GM12878 (cell line): Measurements from ENCODE around the gene C16orf92. TPM values are rescaled to one million over a fixed set of nuclear protein-coding genes. Genes with fewer than 3 reads are reported as not detected.

Experiments
- ATAC-seq: fragments of 200-7000 bp; cut with Tn5 transposase; 3 replicates; pipeline ENCODE4 v1.9.1; 2020; ENCODE audit warnings: mild to moderate bottlenecking, moderate library complexity
- BruUV-seq: library from RNA; stranded (reverse); fragments of 400-500 nt; replicated peaks from 2 replicates; lab custom pipeline; 2021; lab: Mats Ljungman, UMichigan
- CTCF ChIA-PET: fragments of 300-600 bp; sonication (Branson Sonifier 250); formaldehyde crosslinking; extraction: SDS; loops from one replicate; lab custom pipeline; 2021; ENCODE audit warnings: inconsistent platforms; lab: Yijun Ruan, JAX
- POLR2A ChIA-PET: fragments of 350-600 bp; formaldehyde crosslinking; extraction: SDS; loops from one replicate; lab custom pipeline; 2021; ENCODE audit warnings: inconsistent platforms; lab: Charles Lee
- RAD21 ChIA-PET: fragments of 300-600 bp; sonication (Branson Sonifier 250); formaldehyde crosslinking; loops from one replicate; lab custom pipeline; 2023; ENCODE audit warnings: antibody characterized with exemption; ENCODE audit not compliant: unreplicated experiment; lab: Charles Lee
- SMC1A ChIA-PET: fragments of 300-600 bp; sonication (Branson Sonifier 250); formaldehyde crosslinking; loops from one replicate; lab custom pipeline; 2023; ENCODE audit not compliant: unreplicated experiment, uncharacterized antibody; lab: Charles Lee
- DNase-seq: peaks from one replicate; pipeline ENCODE4 v3.0.0-alpha.2; 2011; ENCODE audit warnings: low read depth, low spot score
- FAIRE-seq: peaks from 3 replicates; lab custom pipeline; 2011; peaks lifted over from hg19 to GRCh38; lab: Jason Lieb, UNC
- H2AFZ ChIP-seq: 2 replicates; pipeline ENCODE4 v1.6.0; 2011; ENCODE audit warnings: low read depth, low read length, control low read depth; ENCODE audit not compliant: control insufficient read depth
- H3K27ac ChIP-seq: 2 replicates; pipeline ENCODE4 v1.5.1; 2011; ENCODE audit warnings: control low read depth; ENCODE audit not compliant: control insufficient read depth, insufficient read depth
- H3K27me3 ChIP-seq, 2 experiments: replicated peaks in 1 of 2; 2 replicates each; pipeline versions ENCODE4 v1.6.0 to v1.6.1; 2011; ENCODE audit warnings: low read length in 1 of 2; ENCODE audit not compliant: control insufficient read depth in 2 of 2, insufficient read depth in 2 of 2
- H3K36me3 ChIP-seq, 2 experiments: 2 replicates each; pipeline ENCODE4 v1.5.1; 2011; ENCODE audit warnings: low read length in 1 of 2; ENCODE audit not compliant: control insufficient read depth in 2 of 2, insufficient read depth in 2 of 2
- H3K4me1 ChIP-seq: 2 replicates; pipeline ENCODE4 v1.6.1; 2011; ENCODE audit warnings: mild to moderate bottlenecking, low read length, moderate library complexity, mixed read lengths; ENCODE audit not compliant: control insufficient read depth, insufficient read depth
- H3K4me2 ChIP-seq: 2 replicates; pipeline ENCODE4 v1.6.0; 2011; ENCODE audit warnings: control low read depth; ENCODE audit not compliant: control insufficient read depth, insufficient read depth
- H3K4me3 ChIP-seq: fragments of 200-600 bp; sonication (generic); 2 replicates; pipeline ENCODE4 v1.5.1; 2016
- H3K79me2 ChIP-seq: 2 replicates; pipeline ENCODE4 v1.6.0; 2011; ENCODE audit warnings: low read length; ENCODE audit not compliant: control insufficient read depth, insufficient read depth
- H3K9ac ChIP-seq: 2 replicates; pipeline ENCODE4 v1.8.0; 2011; ENCODE audit warnings: low read length, control low read depth, mixed read lengths; ENCODE audit not compliant: control insufficient read depth, insufficient read depth
- H3K9me3 ChIP-seq: replicated peaks from 3 replicates; pipeline ENCODE4 v1.5.1; 2011; ENCODE audit warnings: mild to moderate bottlenecking, low read length; ENCODE audit not compliant: control insufficient read depth, insufficient read depth
- H4K20me1 ChIP-seq: 2 replicates; pipeline ENCODE4 v1.6.0; 2011; ENCODE audit not compliant: control insufficient read depth, insufficient read depth
- CBX5 ChIP-seq: sonication (generic); IDR thresholded peaks from 2 replicates; pipeline ENCODE4 v1.6.1; 2016; ENCODE audit warnings: low read depth, moderate library complexity, mild to moderate bottlenecking, inconsistent platforms
- EGR1 ChIP-seq, 2 experiments: IDR thresholded peaks; 1 replicate in 1 of 2; 2 replicates in 1 of 2; pipeline ENCODE4 v1.6.1; 2011 to 2012; ENCODE audit warnings: low read depth in 2 of 2, low read length in 2 of 2, borderline replicate concordance in 1 of 2, mild to moderate bottlenecking in 1 of 2, moderate library complexity in 1 of 2
- LARP7 ChIP-seq: fragments of 450-650 bp; IDR thresholded peaks from 2 replicates; pipeline ENCODE4 v1.6.1; 2017; ENCODE audit warnings: mild to moderate bottlenecking
- MEF2A ChIP-seq: IDR thresholded peaks from 2 replicates; pipeline ENCODE4 v1.6.1; 2011; ENCODE audit warnings: low read depth, mild to moderate bottlenecking, low read length, moderate library complexity; ENCODE audit not compliant: insufficient read depth
- MLLT1 ChIP-seq: fragments of 450-650 bp; IDR thresholded peaks from 2 replicates; pipeline ENCODE4 v1.6.1; 2016; ENCODE audit warnings: mild to moderate bottlenecking
- MYB ChIP-seq: fragments of 150-350 bp; IDR thresholded peaks from 2 replicates; pipeline ENCODE4 v1.6.1; 2014; ENCODE audit warnings: mild to moderate bottlenecking, low read depth, low read length, borderline replicate concordance
- NKRF ChIP-seq: fragments of 450-650 bp; conservative IDR thresholded peaks from 2 replicates; pipeline ENCODE4 v1.6.1; 2017; ENCODE audit warnings: mild to moderate bottlenecking, moderate library complexity
- NR2C1 ChIP-seq: fragments of 450-650 bp; IDR thresholded peaks from 2 replicates; pipeline ENCODE4 v1.6.1; 2017; ENCODE audit warnings: antibody characterized with exemption, mild to moderate bottlenecking, moderate library complexity
- POU2F2 ChIP-seq: IDR thresholded peaks from 3 replicates; pipeline ENCODE4 v1.6.1; 2011; ENCODE audit warnings: low read depth, mild to moderate bottlenecking, low read length, borderline replicate concordance
- RCOR1 ChIP-seq: conservative IDR thresholded peaks from 2 replicates; pipeline ENCODE4 v1.6.1; 2012; ENCODE audit warnings: low read depth, low read length, improper control_type of control experiment
- SIN3A ChIP-seq: IDR thresholded peaks from 2 replicates; pipeline ENCODE4 v1.6.1; 2012; ENCODE audit warnings: low read depth, low read length, improper control_type of control experiment
- ZNF24 ChIP-seq: fragments of 450-650 bp; IDR thresholded peaks from 2 replicates; pipeline ENCODE4 v1.6.1; 2017; ENCODE audit warnings: antibody characterized with exemption, mild to moderate bottlenecking
- WGBS: methylation state at CpG from one replicate; pipeline ENCODE4 v1.1.6; 2016; ENCODE audit warnings: low lambda C conversion rate; ENCODE audit not compliant: insufficient replicate concordance, insufficient coverage; ENCODE audit errors: missing lambda C conversion rate; 5-methylcytosine and 5-hydroxymethylcytosine counted together
- in situ Hi-C: fragments of 300-500 bp; cut with MboI; formaldehyde crosslinking; loops from 9 replicates; pipeline ENCODE4 v1.14.3; 2018; ENCODE audit warnings: mixed read lengths
- intact Hi-C: fragments of 100-400 bp; cut with micrococcal nuclease; formaldehyde crosslinking; loops from one replicate; pipeline ENCODE4 v1.14.2; 2022; ENCODE audit not compliant: unreplicated experiment
- polyA plus RNA-seq, 11 experiments: library from polyadenylated mRNA; depleted of rRNA in 4 of 11; unstranded in 6 of 11; stranded (reverse) in 5 of 11; fragments of >200 nt; fragmentation: Nextera tagmentation in 4 of 11; fragmentation: Illumina TruSeq in 1 of 11; extraction: Ambion mirVana in 4 of 11; extraction: Trizol in 1 of 11; gene quantifications; 1 replicate in 1 of 11; 2 replicates in 10 of 11; pipeline versions ENCODE4 v1.2.1 to v1.2.3, GENCODE V29; 2011 to 2016; ENCODE audit warnings: inconsistent platforms in 2 of 11, missing spikeins in 2 of 11, low read depth in 1 of 11
- total RNA-seq, 4 experiments: library from RNA; depleted of rRNA in 3 of 4; stranded (reverse); fragments of >200 nt in 3 of 4; fragmentation: Illumina TruSeq in 1 of 4; extraction: Trizol in 1 of 4; gene quantifications; 2 replicates each; pipeline versions ENCODE4 v1.2.1 to v1.2.3, GENCODE V29; 2013 to 2021
- TF ChIP-seq, protein P1 (sequence below): IDR thresholded peaks from 2 replicates; pipeline ENCODE4 v1.6.1; 2012; ENCODE audit warnings: low read depth, low read length, improper control_type of control experiment
- TF ChIP-seq, protein P2 (sequence below): fragments of 450-650 bp; IDR thresholded peaks from 2 replicates; pipeline ENCODE4 v1.6.1; 2014; ENCODE audit warnings: mild to moderate bottlenecking
- TF ChIP-seq, protein P3 (sequence below): IDR thresholded peaks from 2 replicates; pipeline ENCODE4 v1.6.1; 2012; ENCODE audit warnings: mild to moderate bottlenecking, low read depth, low read length

C16orf92 gene
- total and polyA plus RNA-seq, 10 of the 15 experiments (the other 5 are each of a cell fraction or from before 2014, with no cell fraction given), result not detected

- TF ChIP-seq MYB (no peak), RCOR1 (no peak)
- TF ChIP-seq, protein P1, sequence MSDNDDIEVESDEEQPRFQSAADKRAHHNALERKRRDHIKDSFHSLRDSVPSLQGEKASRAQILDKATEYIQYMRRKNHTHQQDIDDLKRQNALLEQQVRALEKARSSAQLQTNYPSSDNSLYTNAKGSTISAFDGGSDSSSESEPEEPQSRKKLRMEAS, result no peak
These were observed 1.5 kb downstream of the C16orf92 start (continued) for GRCh38 chr16:30024451-30024850.

- H4K20me1 ChIP-seq, result no peaks in the 10 kb centered on the region; the same call in 1 of the 2 replicates
- intact Hi-C loops (loop anchor here (10.0 kb wide), 1 partner anchor 120 kb away; the partner anchor contains the start of gene ASPHD1), in situ Hi-C loops (loop anchor here (5.0 kb wide), 1 partner anchor 328 kb away; no protein-coding TSS in a partner anchor)
- ATAC-seq (no peak), FAIRE-seq (no peak), DNase-seq (no peak)
- POLR2A ChIA-PET, result no interaction called here
- no peaks in the 10 kb centered on the region for H3K9me3 ChIP-seq
- H3K27ac ChIP-seq, result no peak overlapping the region
- no peak overlapping the region for H3K4me3 ChIP-seq
- H3K36me3 ChIP-seq, result no peaks in the 10 kb centered on the region
- BruUV-seq, result no TSS peak
- 22% methylated on average over 20 of the region's 20 CpGs for WGBS
- SMC1A ChIA-PET, result no interaction called here
- RAD21 ChIA-PET, result no interaction called here
- CTCF ChIA-PET, result interaction anchor here (1.0 kb wide), 1 partner anchor 7 kb away, joined by 3 read pairs; no protein-coding TSS in a partner anchor
- no peak overlapping the region for H3K4me2 ChIP-seq
- no peak overlapping the region for H2AFZ ChIP-seq
- H3K4me1 ChIP-seq, result 0 out of 2 replicates have a peak, but pooled peaks cover 2% of the 10 kb centered on the region
- H3K79me2 ChIP-seq, result no peaks in the 10 kb centered on the region
- H3K27me3 ChIP-seq, result peaks cover 3 to 9% of the 10 kb centered on the region in 2 experiments; a peak in 3 of 4 replicates
- no peak overlapping the region for H3K9ac ChIP-seq
- TF ChIP-seq, protein P2, sequence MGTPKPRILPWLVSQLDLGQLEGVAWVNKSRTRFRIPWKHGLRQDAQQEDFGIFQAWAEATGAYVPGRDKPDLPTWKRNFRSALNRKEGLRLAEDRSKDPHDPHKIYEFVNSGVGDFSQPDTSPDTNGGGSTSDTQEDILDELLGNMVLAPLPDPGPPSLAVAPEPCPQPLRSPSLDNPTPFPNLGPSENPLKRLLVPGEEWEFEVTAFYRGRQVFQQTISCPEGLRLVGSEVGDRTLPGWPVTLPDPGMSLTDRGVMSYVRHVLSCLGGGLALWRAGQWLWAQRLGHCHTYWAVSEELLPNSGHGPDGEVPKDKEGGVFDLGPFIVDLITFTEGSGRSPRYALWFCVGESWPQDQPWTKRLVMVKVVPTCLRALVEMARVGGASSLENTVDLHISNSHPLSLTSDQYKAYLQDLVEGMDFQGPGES, result no peak
- TF ChIP-seq SIN3A (no peak), POU2F2 (no peak), EGR1 (IDR thresholded peaks at IDR 0.05; ENCODE audit: borderline replicate concordance in 1 of 2, low read depth in 2 of 2, low read length in 2 of 2) (no peak), MLLT1 (no peak), MEF2A (no peak), NR2C1 (no peak), CBX5 (no peak), NKRF (no peak), ZNF24 (no peak), LARP7 (no peak)
- TF ChIP-seq, protein P3, sequence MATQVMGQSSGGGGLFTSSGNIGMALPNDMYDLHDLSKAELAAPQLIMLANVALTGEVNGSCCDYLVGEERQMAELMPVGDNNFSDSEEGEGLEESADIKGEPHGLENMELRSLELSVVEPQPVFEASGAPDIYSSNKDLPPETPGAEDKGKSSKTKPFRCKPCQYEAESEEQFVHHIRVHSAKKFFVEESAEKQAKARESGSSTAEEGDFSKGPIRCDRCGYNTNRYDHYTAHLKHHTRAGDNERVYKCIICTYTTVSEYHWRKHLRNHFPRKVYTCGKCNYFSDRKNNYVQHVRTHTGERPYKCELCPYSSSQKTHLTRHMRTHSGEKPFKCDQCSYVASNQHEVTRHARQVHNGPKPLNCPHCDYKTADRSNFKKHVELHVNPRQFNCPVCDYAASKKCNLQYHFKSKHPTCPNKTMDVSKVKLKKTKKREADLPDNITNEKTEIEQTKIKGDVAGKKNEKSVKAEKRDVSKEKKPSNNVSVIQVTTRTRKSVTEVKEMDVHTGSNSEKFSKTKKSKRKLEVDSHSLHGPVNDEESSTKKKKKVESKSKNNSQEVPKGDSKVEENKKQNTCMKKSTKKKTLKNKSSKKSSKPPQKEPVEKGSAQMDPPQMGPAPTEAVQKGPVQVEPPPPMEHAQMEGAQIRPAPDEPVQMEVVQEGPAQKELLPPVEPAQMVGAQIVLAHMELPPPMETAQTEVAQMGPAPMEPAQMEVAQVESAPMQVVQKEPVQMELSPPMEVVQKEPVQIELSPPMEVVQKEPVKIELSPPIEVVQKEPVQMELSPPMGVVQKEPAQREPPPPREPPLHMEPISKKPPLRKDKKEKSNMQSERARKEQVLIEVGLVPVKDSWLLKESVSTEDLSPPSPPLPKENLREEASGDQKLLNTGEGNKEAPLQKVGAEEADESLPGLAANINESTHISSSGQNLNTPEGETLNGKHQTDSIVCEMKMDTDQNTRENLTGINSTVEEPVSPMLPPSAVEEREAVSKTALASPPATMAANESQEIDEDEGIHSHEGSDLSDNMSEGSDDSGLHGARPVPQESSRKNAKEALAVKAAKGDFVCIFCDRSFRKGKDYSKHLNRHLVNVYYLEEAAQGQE, result no peak
These were observed 2.2 kb downstream of the C16orf92 start for GRCh38 chr16:30025156-30025555.
